Uterus (tissue), 4 donors: Measurements from ENCODE around the gene KLHDC4. TPM values are rescaled to one million over a fixed set of nuclear protein-coding genes. Genes with fewer than 3 reads are reported as not detected.
"Not testable (repeated sequence)": the region's sequence is repeated elsewhere in the genome, so short reads cannot be mapped to it uniquely, and the experiment has no call there.

Source experiments
- DNase-seq, 2 donors: peaks; one replicate each; pipeline ENCODE4 v3.0.0-alpha.2; 2019 to 2020
- H3K27ac ChIP-seq, 2 donors: fragments of 200-600 bp; sonication (generic); 1 replicate in 1 of 2; 2 replicates in 1 of 2; pipeline ENCODE4 v1.5.1; 2016 to 2018
- H3K27me3 ChIP-seq, 2 donors: fragments of 200-600 bp; sonication (generic); one replicate each; pipeline ENCODE4 v1.5.1; 2018 to 2019; ENCODE audit warnings: control low read depth in 1 of 2
- H3K36me3 ChIP-seq, 2 donors: fragments of 200-600 bp; sonication (generic); one replicate each; pipeline ENCODE4 v1.5.1; 2019; ENCODE audit warnings: control low read depth in 1 of 2
- H3K4me1 ChIP-seq, 2 donors: fragments of 200-600 bp; sonication (generic); one replicate each; pipeline ENCODE4 v1.5.1; 2018 to 2019; ENCODE audit warnings: control low read depth in 1 of 2
- H3K4me3 ChIP-seq, 2 donors: fragments of 200-600 bp; sonication (generic); 1 replicate in 1 of 2; 2 replicates in 1 of 2; pipeline ENCODE4 v1.5.1; 2018 to 2019; ENCODE audit warnings: mild to moderate bottlenecking in 1 of 2
- H3K9me3 ChIP-seq, 2 donors: fragments of 200-600 bp; sonication (generic); one replicate each; pipeline ENCODE4 v1.5.1; 2019; ENCODE audit warnings: control low read depth in 1 of 2
- POLR2A ChIP-seq, 2 donors: fragments of 450-650 bp; IDR thresholded peaks; one replicate each; pipeline ENCODE4 v1.6.1; 2016; ENCODE audit warnings: antibody characterized with exemption in 2 of 2, mild to moderate bottlenecking in 1 of 2, moderate library complexity in 1 of 2
- intact Hi-C: fragments of 100-400 bp; cut with DNase I; formaldehyde crosslinking; loops from one replicate; pipeline ENCODE4 v1.15.1; 2023; ENCODE audit warnings: low total_unique reads
- total RNA-seq, 4 donors: library from RNA; depleted of rRNA in 3 of 4; stranded (reverse); fragments of >200 nt in 3 of 4; gene quantifications; one replicate each; pipeline versions ENCODE4 v1.1.0 to v1.2.4, GENCODE V29; 2014 to 2023
- TF ChIP-seq, protein P1 (sequence below), 4 experiments: fragments of 200-600 bp in 2 of 4; fragments of 450-650 bp in 2 of 4; sonication (generic) in 2 of 4; IDR thresholded peaks; one replicate each; pipeline ENCODE4 v1.5.1; 2016 to 2019; ENCODE audit warnings: antibody characterized with exemption in 4 of 4, mild to moderate bottlenecking in 2 of 4, moderate library complexity in 1 of 4
- donor health status: DM: yes; HTN: yes; CAD: no.

KLHDC4 gene
- total RNA-seq, 4 donors from 2014 or later, result 25.1 to 49.2 (median 36.4) TPM

DNA sequence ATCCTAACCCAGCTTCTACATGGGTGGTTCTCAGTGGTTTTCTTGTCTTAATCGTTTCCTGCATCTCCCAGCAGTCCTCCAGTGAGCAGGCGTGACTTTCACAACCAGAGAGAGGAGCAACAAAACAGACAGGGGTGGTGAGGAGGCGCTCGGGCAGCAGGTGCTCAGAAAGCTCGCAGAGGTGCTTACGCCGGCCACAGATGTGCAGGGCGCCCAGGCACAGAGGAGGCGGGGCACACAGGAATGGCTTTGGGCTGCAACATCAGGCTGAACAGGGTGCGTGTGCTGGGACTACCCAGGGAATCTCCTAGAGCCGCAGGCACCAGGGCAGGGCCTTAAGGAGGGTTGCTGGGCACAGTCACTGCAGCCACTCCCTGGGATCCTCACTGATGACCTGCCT lies 32.6 kb downstream of the KLHDC4 start:
- TF ChIP-seq, protein P1, sequence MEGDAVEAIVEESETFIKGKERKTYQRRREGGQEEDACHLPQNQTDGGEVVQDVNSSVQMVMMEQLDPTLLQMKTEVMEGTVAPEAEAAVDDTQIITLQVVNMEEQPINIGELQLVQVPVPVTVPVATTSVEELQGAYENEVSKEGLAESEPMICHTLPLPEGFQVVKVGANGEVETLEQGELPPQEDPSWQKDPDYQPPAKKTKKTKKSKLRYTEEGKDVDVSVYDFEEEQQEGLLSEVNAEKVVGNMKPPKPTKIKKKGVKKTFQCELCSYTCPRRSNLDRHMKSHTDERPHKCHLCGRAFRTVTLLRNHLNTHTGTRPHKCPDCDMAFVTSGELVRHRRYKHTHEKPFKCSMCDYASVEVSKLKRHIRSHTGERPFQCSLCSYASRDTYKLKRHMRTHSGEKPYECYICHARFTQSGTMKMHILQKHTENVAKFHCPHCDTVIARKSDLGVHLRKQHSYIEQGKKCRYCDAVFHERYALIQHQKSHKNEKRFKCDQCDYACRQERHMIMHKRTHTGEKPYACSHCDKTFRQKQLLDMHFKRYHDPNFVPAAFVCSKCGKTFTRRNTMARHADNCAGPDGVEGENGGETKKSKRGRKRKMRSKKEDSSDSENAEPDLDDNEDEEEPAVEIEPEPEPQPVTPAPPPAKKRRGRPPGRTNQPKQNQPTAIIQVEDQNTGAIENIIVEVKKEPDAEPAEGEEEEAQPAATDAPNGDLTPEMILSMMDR (IDR thresholded peaks at IDR 0.05), result no peak
- no peak for TF ChIP-seq POLR2A (IDR thresholded peaks at IDR 0.05)
- Histone ChIP-seq H3K36me3 (no peaks in the 10 kb centered on the region), H3K27me3 (no peaks in the 10 kb centered on the region), H3K4me1 (no peaks in the 10 kb centered on the region), H3K27ac (no peak overlapping the region), H3K9me3 (no peaks in the 10 kb centered on the region), H3K4me3 (no peak overlapping the region)
- DNase-seq, result no peak
- intact Hi-C loops, result no loop called here

DNA sequence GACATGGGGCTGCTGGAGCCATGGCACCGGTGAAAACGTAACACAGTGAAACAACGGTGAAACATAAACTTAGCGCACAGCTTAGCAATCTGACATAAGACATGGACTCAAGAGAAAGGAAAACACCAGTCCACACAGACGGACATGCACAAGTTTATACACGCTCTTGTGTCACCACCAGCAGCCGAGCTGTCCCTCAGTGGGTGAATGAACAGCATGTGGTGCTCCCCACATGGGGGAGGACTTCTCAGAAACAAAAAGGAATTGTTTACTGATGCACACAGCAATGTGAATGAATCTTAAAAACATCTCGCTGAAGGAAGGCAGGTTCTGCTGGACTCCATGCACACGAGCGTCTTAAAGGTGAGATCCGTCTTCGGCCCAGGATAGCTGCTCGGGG lies 34.2 kb downstream of the KLHDC4 start:
- H3K27me3 ChIP-seq, result no peaks in the 10 kb centered on the region
- no peak for DNase-seq
- H3K27ac ChIP-seq, result no peak overlapping the region
- H3K9me3 ChIP-seq, result no peaks in the 10 kb centered on the region
- TF ChIP-seq POLR2A (IDR thresholded peaks at IDR 0.05), result no peak
- TF ChIP-seq, protein P1 (IDR thresholded peaks at IDR 0.05), result no peak
- H3K4me1 ChIP-seq, result no peaks in the 10 kb centered on the region
- intact Hi-C loops, result no loop called here
- H3K4me3 ChIP-seq, result no peak overlapping the region
- H3K36me3 ChIP-seq, result no peaks in the 10 kb centered on the region

DNA sequence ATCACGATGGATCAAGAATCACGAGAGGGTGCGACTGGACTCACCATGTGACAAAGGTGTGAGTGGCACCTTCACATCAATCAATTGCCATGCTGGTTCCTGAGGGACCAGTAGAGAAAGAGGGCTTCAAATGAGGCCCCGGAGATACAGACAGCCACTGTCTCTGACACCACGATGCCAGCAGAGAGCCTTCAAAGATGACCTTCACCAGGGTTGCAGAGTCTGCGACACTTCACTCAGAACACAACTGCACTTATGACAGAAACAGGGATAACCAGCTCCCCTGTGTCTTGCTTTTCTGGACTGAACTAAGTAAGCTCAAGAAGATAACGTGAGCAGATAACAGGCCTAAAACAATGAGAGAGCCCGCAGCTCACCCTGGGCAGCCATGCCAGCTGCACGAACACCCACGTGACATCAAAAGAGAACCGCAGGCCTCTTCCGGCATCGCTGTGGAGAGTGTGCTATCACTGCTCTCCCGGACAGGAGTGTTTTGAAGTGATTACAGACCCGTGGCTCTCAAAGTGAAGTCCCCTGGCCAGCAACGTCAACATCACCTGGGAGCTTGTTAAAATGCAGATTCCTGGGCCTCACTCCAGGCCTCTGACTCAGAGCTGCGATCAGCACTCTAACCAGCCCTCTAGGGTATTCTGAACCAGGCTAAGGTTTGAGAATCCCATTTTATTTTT lies 36.4 kb downstream of the KLHDC4 start:
- intact Hi-C loops, result no loop called here
- Histone ChIP-seq H3K4me3 (no peak overlapping the region), H3K36me3 (no peaks in the 10 kb centered on the region), H3K4me1 (no peaks in the 10 kb centered on the region), H3K9me3 (no peaks in the 10 kb centered on the region), H3K27ac (no peak overlapping the region), H3K27me3 (no peaks in the 10 kb centered on the region)
- TF ChIP-seq POLR2A (IDR thresholded peaks at IDR 0.05), result no peak
- TF ChIP-seq, protein P1 (IDR thresholded peaks at IDR 0.05), result no peak
- DNase-seq, result no peak

DNA sequence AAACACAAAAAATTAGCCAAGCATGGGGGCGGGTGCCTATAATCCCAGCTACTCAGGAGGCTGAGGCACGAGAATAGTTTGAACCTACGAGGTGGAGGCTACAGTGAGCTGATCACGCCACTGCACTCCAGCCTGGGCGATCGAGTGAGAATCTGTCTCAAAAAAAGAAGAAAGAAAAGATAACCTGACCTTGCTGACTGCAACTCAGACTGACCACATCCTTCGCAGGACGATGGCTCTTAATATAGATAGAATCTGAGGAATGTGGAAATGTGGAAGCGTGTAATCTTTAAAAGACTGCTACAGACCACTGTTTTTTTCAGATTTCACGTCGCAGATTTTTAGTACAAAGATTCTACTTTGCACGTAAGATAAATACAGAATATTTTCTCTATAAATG lies 37.8 kb downstream of the KLHDC4 start:
- Histone ChIP-seq H3K36me3 (no peaks in the 10 kb centered on the region), H3K4me1 (no peaks in the 10 kb centered on the region)

DNA sequence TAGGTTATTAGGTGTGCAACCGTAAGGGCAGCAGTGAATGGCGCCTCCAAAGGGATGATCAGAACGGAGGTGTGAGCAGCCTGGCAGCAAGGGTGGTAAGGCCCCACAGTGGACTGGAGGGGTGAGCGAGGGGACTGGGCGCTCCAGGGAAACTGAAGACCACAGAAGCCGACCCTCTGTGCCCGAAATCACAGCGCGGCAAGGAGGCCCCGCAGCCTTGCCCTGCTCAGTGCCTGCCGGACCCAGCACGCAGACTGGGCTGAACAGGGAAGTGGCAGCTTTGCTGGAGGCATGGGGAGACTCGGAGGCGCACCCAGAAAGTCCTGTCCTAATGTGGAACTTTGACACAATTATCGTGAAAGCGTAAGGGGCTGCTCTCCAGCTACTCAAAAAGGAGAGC lies 38.4 kb downstream of the KLHDC4 start:
- Histone ChIP-seq H3K4me1 (no peaks in the 10 kb centered on the region), H3K4me3 (no peak overlapping the region), H3K27ac (no peak overlapping the region), H3K9me3 (no peaks in the 10 kb centered on the region), H3K27me3 (no peaks in the 10 kb centered on the region), H3K36me3 (no peaks in the 10 kb centered on the region)
- intact Hi-C loops, result no loop called here
- DNase-seq, result no peak
- TF ChIP-seq, protein P1 (IDR thresholded peaks at IDR 0.05), result no peak
- no peak for TF ChIP-seq POLR2A (IDR thresholded peaks at IDR 0.05)

More for the DNA sequence above, 37.8 kb downstream of the KLHDC4 start:
- no peaks in the 10 kb centered on the region for H3K9me3 ChIP-seq
- H3K27me3 ChIP-seq, result no peaks in the 10 kb centered on the region
- no peak overlapping the region for H3K27ac ChIP-seq
- no peak for DNase-seq
- H3K4me3 ChIP-seq, result no peak overlapping the region
- intact Hi-C loops, result no loop called here
- TF ChIP-seq POLR2A (IDR thresholded peaks at IDR 0.05), result no peak
- TF ChIP-seq, protein P1 (IDR thresholded peaks at IDR 0.05), result no peak

DNA sequence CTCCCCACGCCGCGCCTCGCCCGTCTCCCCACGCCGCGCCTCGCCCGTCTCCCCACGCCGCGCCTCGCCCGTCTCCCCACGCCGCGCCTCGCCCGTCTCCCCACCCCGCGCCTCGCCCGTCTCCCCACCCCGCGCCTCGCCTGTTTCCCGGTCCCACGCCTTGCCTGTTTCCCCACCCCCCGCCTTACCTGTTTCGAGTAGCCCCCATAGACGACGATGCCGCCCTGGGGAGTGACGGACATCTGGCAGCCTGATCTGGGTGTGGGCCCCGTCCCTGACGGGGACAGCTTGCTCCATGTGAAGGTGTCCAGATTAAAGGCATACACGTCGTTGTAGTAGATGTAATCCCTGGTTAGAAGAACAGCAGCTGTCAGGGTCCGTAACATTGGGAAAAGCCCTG lies 39.2 kb downstream of the KLHDC4 start:
- not testable (repeated sequence) for H3K36me3 ChIP-seq, DNase-seq

More for the DNA sequence above, 39.2 kb downstream of the KLHDC4 start:
- H3K27ac ChIP-seq, H3K27me3 ChIP-seq, intact Hi-C loops, H3K4me1 ChIP-seq, H3K9me3 ChIP-seq, H3K4me3 ChIP-seq: not testable (repeated sequence)
